SU-DHL-6 (cell line): ENCODE measurements around the gene NT5C.

Source experiments
- EZH2phosphoT487 ChIP-seq: fragments of 200-600 bp; sonication (generic), shearing (Covaris generic); conservative IDR thresholded peaks from 2 replicates; pipeline ENCODE4 v1.6.1; 2018; ENCODE audit warnings: mild to moderate bottlenecking, antibody characterized with exemption, low read length, moderate library complexity, mixed read lengths
- TF ChIP-seq, protein P1 (sequence below): fragments of 200-600 bp; sonication (generic); IDR thresholded peaks from one replicate; pipeline ENCODE4 v1.5.1; 2017; ENCODE audit warnings: antibody characterized with exemption, mild to moderate bottlenecking, low read length, moderate library complexity; ENCODE audit not compliant: insufficient read depth, poor library complexity, severe bottlenecking

DNA sequence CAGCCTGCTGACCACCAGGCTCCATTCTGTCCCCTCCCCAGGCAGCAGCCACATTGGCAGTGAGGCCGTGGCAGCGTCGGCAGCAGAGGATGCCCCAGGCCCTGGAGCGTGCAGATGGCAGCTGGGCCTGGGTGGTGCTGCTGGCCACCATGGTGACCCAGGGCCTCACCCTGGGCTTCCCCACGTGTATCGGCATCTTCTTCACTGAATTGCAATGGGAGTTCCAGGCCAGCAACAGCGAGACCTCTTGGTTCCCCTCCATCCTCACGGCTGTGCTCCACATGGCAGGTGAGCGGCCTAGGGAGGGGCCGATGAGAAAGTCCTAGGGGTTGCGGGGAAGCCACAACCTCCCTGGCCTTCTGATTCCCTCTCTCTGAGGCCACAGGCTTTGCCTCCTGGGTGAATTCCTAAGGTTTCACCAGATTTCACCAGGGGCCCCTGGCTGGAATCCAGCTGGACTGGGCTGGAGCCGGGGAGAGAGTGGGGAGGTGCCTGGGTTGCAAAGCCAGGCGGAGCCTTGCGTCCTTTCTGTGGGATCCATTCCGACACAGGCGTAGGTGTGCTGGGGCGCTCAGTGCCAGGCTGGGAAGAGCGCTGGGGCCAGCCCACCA, 37.9 kb downstream of the NT5C start:
- TF ChIP-seq, protein P1, sequence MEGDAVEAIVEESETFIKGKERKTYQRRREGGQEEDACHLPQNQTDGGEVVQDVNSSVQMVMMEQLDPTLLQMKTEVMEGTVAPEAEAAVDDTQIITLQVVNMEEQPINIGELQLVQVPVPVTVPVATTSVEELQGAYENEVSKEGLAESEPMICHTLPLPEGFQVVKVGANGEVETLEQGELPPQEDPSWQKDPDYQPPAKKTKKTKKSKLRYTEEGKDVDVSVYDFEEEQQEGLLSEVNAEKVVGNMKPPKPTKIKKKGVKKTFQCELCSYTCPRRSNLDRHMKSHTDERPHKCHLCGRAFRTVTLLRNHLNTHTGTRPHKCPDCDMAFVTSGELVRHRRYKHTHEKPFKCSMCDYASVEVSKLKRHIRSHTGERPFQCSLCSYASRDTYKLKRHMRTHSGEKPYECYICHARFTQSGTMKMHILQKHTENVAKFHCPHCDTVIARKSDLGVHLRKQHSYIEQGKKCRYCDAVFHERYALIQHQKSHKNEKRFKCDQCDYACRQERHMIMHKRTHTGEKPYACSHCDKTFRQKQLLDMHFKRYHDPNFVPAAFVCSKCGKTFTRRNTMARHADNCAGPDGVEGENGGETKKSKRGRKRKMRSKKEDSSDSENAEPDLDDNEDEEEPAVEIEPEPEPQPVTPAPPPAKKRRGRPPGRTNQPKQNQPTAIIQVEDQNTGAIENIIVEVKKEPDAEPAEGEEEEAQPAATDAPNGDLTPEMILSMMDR = no peak
- no peak for TF ChIP-seq EZH2phosphoT487
